ENCODE results near the gene ZFP36L2. TPM values are rescaled to one million over a fixed set of nuclear protein-coding genes. Genes with fewer than 3 reads are reported as not detected.

Gene ZFP36L2
- total RNA-seq, 4 donors from 2014 or later = 114 to 305 (median 208) TPM

- Histone ChIP-seq H3K9me3 (no peaks in the 10 kb centered on the region), H3K4me3 (no peak overlapping the region), H3K27me3 (no peaks in the 10 kb centered on the region), H3K27ac (peak overlapping the region in 1 of 4 donors; percentile 2), H3K4me1 (peaks cover 9 to 22% (median 13%) of the 10 kb centered on the region in 4 donors), H3K36me3 (no peaks in the 10 kb centered on the region)
- 79 to 83% methylated on average over 2 to 9 of the region's 9 CpGs for WGBS, 2 donors (ENCODE audit: low coverage in 1 of 2)
- no peak for DNase-seq
- no peak for TF ChIP-seq POLR2A (IDR thresholded peaks at IDR 0.05)
- TF ChIP-seq, protein P1, sequence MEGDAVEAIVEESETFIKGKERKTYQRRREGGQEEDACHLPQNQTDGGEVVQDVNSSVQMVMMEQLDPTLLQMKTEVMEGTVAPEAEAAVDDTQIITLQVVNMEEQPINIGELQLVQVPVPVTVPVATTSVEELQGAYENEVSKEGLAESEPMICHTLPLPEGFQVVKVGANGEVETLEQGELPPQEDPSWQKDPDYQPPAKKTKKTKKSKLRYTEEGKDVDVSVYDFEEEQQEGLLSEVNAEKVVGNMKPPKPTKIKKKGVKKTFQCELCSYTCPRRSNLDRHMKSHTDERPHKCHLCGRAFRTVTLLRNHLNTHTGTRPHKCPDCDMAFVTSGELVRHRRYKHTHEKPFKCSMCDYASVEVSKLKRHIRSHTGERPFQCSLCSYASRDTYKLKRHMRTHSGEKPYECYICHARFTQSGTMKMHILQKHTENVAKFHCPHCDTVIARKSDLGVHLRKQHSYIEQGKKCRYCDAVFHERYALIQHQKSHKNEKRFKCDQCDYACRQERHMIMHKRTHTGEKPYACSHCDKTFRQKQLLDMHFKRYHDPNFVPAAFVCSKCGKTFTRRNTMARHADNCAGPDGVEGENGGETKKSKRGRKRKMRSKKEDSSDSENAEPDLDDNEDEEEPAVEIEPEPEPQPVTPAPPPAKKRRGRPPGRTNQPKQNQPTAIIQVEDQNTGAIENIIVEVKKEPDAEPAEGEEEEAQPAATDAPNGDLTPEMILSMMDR (IDR thresholded peaks at IDR 0.05) = no peak
- TF ChIP-seq EP300 (IDR thresholded peaks at IDR 0.05; ENCODE audit: low read depth) = no peak
- no peak for TF ChIP-seq POLR2AphosphoS5 (IDR thresholded peaks at IDR 0.05)
- in situ Hi-C loops (cut with MboI; ENCODE audit: low pct_ligation_motif_present in 1 of 4, low pct_unique_long_range_greater_than_20kb in 1 of 4, low sequenced_read_pairs in 3 of 4) = loop anchor here (5.0 to 25.0 kb wide), 9 partner anchors 109 to 409 kb away; no protein-coding TSS in a partner anchor
- intact Hi-C loops (cut with DNase I; ENCODE audit: low total_unique reads) = no loop called here
These were observed 7.1 kb upstream of the ZFP36L2 start for GRCh38 chr2:43233218-43234212.

- H3K36me3 ChIP-seq = no peaks in the 10 kb centered on the region
- DNase-seq = no peak
- no peaks in the 10 kb centered on the region for H3K27me3 ChIP-seq
- no peak overlapping the region for H3K27ac ChIP-seq
- in situ Hi-C loops (cut with MboI; ENCODE audit: low pct_ligation_motif_present in 1 of 4, low pct_unique_long_range_greater_than_20kb in 1 of 4, low sequenced_read_pairs in 3 of 4) (loop anchor here (5.0 to 25.0 kb wide), 9 partner anchors 106 to 406 kb away; no protein-coding TSS in a partner anchor), intact Hi-C loops (cut with DNase I; ENCODE audit: low total_unique reads) (no loop called here)
- WGBS, 2 donors (ENCODE audit: low coverage in 1 of 2) = 69 to 83% methylated on average over 3 to 7 of the region's 7 CpGs
- no peak overlapping the region for H3K4me3 ChIP-seq
- peaks cover 15 to 29% (median 22%) of the 10 kb centered on the region in 4 donors for H3K4me1 ChIP-seq
- TF ChIP-seq POLR2AphosphoS5 (IDR thresholded peaks at IDR 0.05) = no peak
- TF ChIP-seq EP300 (IDR thresholded peaks at IDR 0.05; ENCODE audit: low read depth) = no peak
- TF ChIP-seq, protein P1 (IDR thresholded peaks at IDR 0.05) = no peak
- TF ChIP-seq POLR2A (IDR thresholded peaks at IDR 0.05) = no peak
- no peaks in the 10 kb centered on the region for H3K9me3 ChIP-seq
These were observed 4.8 kb upstream of the ZFP36L2 start for GRCh38 chr2:43230951-43231827.

- Histone ChIP-seq H3K4me1 (peaks cover 15 to 29% (median 22%) of the 10 kb centered on the region in 4 donors), H3K4me3 (no peak overlapping the region), H3K9me3 (no peaks in the 10 kb centered on the region), H3K27ac (peak overlapping the region in 3 of 4 donors; percentile 96 to 100 (median 100)), H3K36me3 (peaks cover 0 to 2% (median 0%) of the 10 kb centered on the region in 4 donors), H3K27me3 (no peaks in the 10 kb centered on the region)
- no peak for TF ChIP-seq EP300 (IDR thresholded peaks at IDR 0.05; ENCODE audit: low read depth)
- TF ChIP-seq, protein P1 (IDR thresholded peaks at IDR 0.05) = peak in 2 of 5 experiments; percentile 22 to 47
- TF ChIP-seq POLR2A (IDR thresholded peaks at IDR 0.05) = no peak
- no peak for TF ChIP-seq POLR2AphosphoS5 (IDR thresholded peaks at IDR 0.05)
- WGBS, 2 donors (ENCODE audit: low coverage in 1 of 2) = 29 to 37% methylated on average over 3 to 4 of the region's 4 CpGs
- in situ Hi-C loops (cut with MboI; ENCODE audit: low pct_ligation_motif_present in 1 of 4, low pct_unique_long_range_greater_than_20kb in 1 of 4, low sequenced_read_pairs in 3 of 4) = loop anchor here (5.0 to 25.0 kb wide), 9 partner anchors 106 to 406 kb away; no protein-coding TSS in a partner anchor
- intact Hi-C loops (cut with DNase I; ENCODE audit: low total_unique reads) = no loop called here
- no peak for DNase-seq
These were observed 4.0 kb upstream of the ZFP36L2 start for GRCh38 chr2:43230351-43230885.

All from transverse colon (tissue), 4 donors.